ENCODE measurements around the gene KLHDC4. TPM values are rescaled to one million over a fixed set of nuclear protein-coding genes. Genes with fewer than 3 reads are reported as not detected.

KLHDC4 gene
- total and polyA plus RNA-seq, 4 donors: 8.2 to 27.6 (median 14.2) TPM

DNA sequence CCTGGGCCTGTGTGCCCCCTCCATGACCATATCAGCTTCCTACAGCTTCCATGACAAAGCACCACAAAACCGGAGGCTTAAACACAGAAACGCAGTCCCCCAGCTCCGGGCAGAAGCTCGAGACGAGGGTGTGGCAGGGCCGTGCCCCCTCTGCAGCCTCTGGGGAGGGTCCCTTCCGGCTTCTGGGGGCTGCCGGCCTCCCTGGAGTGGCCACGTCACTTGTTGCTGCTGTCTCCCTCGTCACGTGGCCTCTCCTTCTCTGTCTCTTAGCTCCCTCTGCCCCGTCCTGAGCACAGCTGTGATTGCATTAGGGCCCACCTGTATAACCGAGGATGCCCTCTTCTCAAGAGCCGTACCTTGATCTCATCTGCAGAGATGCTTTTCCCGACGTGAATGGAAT is 98.9 kb downstream of the KLHDC4 start:
- DNase-seq (ENCODE audit: low spot score): no peak
- WGBS: 69% methylated on average over 16 of the region's 16 CpGs
- H3K27me3 ChIP-seq (ENCODE audit: control insufficient read depth in 4 of 4, insufficient read depth in 4 of 4, low read length in 3 of 4): no peaks in the 10 kb centered on the region

DNA sequence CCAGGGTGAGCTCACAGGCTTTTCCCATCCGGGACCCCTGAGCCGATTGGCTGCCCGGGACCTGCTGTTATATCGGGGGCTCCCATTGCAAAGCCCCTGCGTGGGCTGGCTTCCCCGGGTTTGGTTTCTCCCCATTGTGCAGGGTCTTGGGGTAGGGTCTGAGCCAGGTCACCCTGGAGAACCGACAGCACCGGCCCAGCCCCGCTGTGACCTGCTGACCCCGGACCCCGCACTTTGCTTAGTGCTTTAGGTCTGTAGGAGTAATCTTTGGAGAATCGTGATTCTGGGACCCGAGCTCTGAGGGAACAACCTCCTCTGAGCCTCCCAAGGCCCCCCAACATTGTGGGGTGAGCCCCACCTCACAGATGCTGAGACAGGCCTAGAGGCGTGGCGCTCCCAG is 100.6 kb downstream of the KLHDC4 start:
- Histone ChIP-seq H3K4me3 (ENCODE audit: low read depth in 1 of 3, low read length in 3 of 3) (no peak overlapping the region), H3K27ac (ENCODE audit: low read depth in 1 of 2, low read length in 2 of 2) (no peak overlapping the region), H3K9me3 (ENCODE audit: control insufficient read depth in 4 of 4, low read length in 3 of 4) (no peaks in the 10 kb centered on the region), H3K27me3 (ENCODE audit: control insufficient read depth in 4 of 4, insufficient read depth in 4 of 4, low read length in 3 of 4) (peaks cover 0 to 6% (median 0%) of the 10 kb centered on the region in 4 donors), H3K4me1 (ENCODE audit: control insufficient read depth in 4 of 4, insufficient read depth in 4 of 4, low read length in 3 of 4) (no peaks in the 10 kb centered on the region), H3K9ac (ENCODE audit: low read depth in 1 of 2, low read length in 2 of 2) (no peak overlapping the region), H3K36me3 (ENCODE audit: control insufficient read depth in 4 of 4, insufficient read depth in 3 of 4, low read depth in 1 of 4, low read length in 3 of 4) (no peaks in the 10 kb centered on the region)
- WGBS: 86% methylated on average over 15 of the region's 15 CpGs
- TF ChIP-seq RAD21 (IDR thresholded peaks at IDR 0.05) (no peak), YY1 (IDR thresholded peaks at IDR 0.05) (no peak), NR2F2 (IDR thresholded peaks at IDR 0.05) (no peak), HNF4G (IDR thresholded peaks at IDR 0.05) (no peak), TAF1 (conservative IDR thresholded peaks at IDR 0.05) (no peak), FOXA2 (IDR thresholded peaks at IDR 0.05) (no peak), FOXA1 (IDR thresholded peaks at IDR 0.05) (no peak), GABPA (IDR thresholded peaks at IDR 0.05 in 1 of 2, conservative IDR thresholded peaks at IDR 0.05 in 1 of 2) (no peak), SP1 (IDR thresholded peaks at IDR 0.05) (no peak)
- TF ChIP-seq, protein P1, sequence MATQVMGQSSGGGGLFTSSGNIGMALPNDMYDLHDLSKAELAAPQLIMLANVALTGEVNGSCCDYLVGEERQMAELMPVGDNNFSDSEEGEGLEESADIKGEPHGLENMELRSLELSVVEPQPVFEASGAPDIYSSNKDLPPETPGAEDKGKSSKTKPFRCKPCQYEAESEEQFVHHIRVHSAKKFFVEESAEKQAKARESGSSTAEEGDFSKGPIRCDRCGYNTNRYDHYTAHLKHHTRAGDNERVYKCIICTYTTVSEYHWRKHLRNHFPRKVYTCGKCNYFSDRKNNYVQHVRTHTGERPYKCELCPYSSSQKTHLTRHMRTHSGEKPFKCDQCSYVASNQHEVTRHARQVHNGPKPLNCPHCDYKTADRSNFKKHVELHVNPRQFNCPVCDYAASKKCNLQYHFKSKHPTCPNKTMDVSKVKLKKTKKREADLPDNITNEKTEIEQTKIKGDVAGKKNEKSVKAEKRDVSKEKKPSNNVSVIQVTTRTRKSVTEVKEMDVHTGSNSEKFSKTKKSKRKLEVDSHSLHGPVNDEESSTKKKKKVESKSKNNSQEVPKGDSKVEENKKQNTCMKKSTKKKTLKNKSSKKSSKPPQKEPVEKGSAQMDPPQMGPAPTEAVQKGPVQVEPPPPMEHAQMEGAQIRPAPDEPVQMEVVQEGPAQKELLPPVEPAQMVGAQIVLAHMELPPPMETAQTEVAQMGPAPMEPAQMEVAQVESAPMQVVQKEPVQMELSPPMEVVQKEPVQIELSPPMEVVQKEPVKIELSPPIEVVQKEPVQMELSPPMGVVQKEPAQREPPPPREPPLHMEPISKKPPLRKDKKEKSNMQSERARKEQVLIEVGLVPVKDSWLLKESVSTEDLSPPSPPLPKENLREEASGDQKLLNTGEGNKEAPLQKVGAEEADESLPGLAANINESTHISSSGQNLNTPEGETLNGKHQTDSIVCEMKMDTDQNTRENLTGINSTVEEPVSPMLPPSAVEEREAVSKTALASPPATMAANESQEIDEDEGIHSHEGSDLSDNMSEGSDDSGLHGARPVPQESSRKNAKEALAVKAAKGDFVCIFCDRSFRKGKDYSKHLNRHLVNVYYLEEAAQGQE (IDR thresholded peaks at IDR 0.05): no peak
- TF ChIP-seq, protein P2, sequence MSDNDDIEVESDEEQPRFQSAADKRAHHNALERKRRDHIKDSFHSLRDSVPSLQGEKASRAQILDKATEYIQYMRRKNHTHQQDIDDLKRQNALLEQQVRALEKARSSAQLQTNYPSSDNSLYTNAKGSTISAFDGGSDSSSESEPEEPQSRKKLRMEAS (IDR thresholded peaks at IDR 0.05): no peak
- TF ChIP-seq, protein P3, sequence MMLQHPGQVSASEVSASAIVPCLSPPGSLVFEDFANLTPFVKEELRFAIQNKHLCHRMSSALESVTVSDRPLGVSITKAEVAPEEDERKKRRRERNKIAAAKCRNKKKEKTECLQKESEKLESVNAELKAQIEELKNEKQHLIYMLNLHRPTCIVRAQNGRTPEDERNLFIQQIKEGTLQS (IDR thresholded peaks at IDR 0.05): no peak
- no peak for DNase-seq (ENCODE audit: low spot score)

More for the DNA sequence above, 98.9 kb downstream of the KLHDC4 start:
- Histone ChIP-seq H3K9ac (ENCODE audit: low read depth in 1 of 2, low read length in 2 of 2) (no peak overlapping the region), H3K27ac (ENCODE audit: low read depth in 1 of 2, low read length in 2 of 2) (no peak overlapping the region), H3K9me3 (ENCODE audit: control insufficient read depth in 4 of 4, low read length in 3 of 4) (no peaks in the 10 kb centered on the region), H3K4me1 (ENCODE audit: control insufficient read depth in 4 of 4, insufficient read depth in 4 of 4, low read length in 3 of 4) (no peaks in the 10 kb centered on the region), H3K4me3 (ENCODE audit: low read depth in 1 of 3, low read length in 3 of 3) (no peak overlapping the region), H3K36me3 (ENCODE audit: control insufficient read depth in 4 of 4, insufficient read depth in 3 of 4, low read depth in 1 of 4, low read length in 3 of 4) (no peaks in the 10 kb centered on the region)
- TF ChIP-seq NR2F2 (IDR thresholded peaks at IDR 0.05) (no peak), HNF4G (IDR thresholded peaks at IDR 0.05) (no peak)

DNA sequence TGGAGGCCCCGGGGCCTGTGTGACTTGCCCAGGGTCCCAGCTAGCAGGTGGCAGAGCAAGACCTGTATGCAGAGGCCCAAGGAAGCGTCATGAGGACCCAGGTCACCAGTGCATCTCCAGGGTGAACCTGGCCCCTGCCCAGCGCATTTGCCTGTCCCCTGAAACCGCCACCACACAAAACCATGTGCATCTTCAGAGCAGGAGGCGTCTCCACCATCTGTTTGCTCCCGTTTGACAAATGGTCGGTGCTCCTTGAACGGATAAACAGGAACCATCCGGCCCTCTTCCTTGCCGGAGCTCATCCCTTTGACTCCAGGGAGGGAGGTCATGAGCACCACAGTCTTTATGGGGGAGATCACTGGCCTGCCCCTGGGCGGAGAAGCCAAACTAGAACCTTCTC is 101.0 kb downstream of the KLHDC4 start:
- Histone ChIP-seq H3K27ac (ENCODE audit: low read depth in 1 of 2, low read length in 2 of 2) (no peak overlapping the region), H3K36me3 (ENCODE audit: control insufficient read depth in 4 of 4, insufficient read depth in 3 of 4, low read depth in 1 of 4, low read length in 3 of 4) (no peaks in the 10 kb centered on the region), H3K9me3 (ENCODE audit: control insufficient read depth in 4 of 4, low read length in 3 of 4) (no peaks in the 10 kb centered on the region), H3K4me3 (ENCODE audit: low read depth in 1 of 3, low read length in 3 of 3) (no peak overlapping the region), H3K9ac (ENCODE audit: low read depth in 1 of 2, low read length in 2 of 2) (no peak overlapping the region), H3K27me3 (ENCODE audit: control insufficient read depth in 4 of 4, insufficient read depth in 4 of 4, low read length in 3 of 4) (peaks cover 0 to 6% (median 0%) of the 10 kb centered on the region in 4 donors), H3K4me1 (ENCODE audit: control insufficient read depth in 4 of 4, insufficient read depth in 4 of 4, low read length in 3 of 4) (no peaks in the 10 kb centered on the region)
- no peak for DNase-seq (ENCODE audit: low spot score)
- no peak for TF ChIP-seq RXRA (IDR thresholded peaks at IDR 0.05)
- TF ChIP-seq FOXA2 (IDR thresholded peaks at IDR 0.05): no peak
- TF ChIP-seq, protein P2 (IDR thresholded peaks at IDR 0.05): no peak
- no peak for TF ChIP-seq RAD21 (IDR thresholded peaks at IDR 0.05)
- no peak for TF ChIP-seq SP1 (IDR thresholded peaks at IDR 0.05)
- no peak for TF ChIP-seq YY1 (IDR thresholded peaks at IDR 0.05)
- TF ChIP-seq, protein P1 (IDR thresholded peaks at IDR 0.05): no peak
- no peak for TF ChIP-seq NR2F2 (IDR thresholded peaks at IDR 0.05)
- TF ChIP-seq GABPA (IDR thresholded peaks at IDR 0.05 in 1 of 2, conservative IDR thresholded peaks at IDR 0.05 in 1 of 2): no peak
- WGBS: 79% methylated on average over 11 of the region's 11 CpGs

Measured in liver (tissue), 9 donors.